HG03064 (cell line): Measurements from ENCODE around the gene HIGD1A.
A peak's percentile ranks its signal among the peaks of the same experiment; 100 is the strongest.
"Not testable (repeated sequence)": the region's sequence is repeated elsewhere in the genome, so short reads cannot be mapped to it uniquely, and the experiment has no call there.

Source experiments
- ATAC-seq: cut with Tn5 transposase; IDR thresholded peaks from one replicate; pipeline ENCODE4 v1.9.1; 2021; ENCODE audit warnings: low read depth; ENCODE audit not compliant: unreplicated experiment

Gene HIGD1A

DNA sequence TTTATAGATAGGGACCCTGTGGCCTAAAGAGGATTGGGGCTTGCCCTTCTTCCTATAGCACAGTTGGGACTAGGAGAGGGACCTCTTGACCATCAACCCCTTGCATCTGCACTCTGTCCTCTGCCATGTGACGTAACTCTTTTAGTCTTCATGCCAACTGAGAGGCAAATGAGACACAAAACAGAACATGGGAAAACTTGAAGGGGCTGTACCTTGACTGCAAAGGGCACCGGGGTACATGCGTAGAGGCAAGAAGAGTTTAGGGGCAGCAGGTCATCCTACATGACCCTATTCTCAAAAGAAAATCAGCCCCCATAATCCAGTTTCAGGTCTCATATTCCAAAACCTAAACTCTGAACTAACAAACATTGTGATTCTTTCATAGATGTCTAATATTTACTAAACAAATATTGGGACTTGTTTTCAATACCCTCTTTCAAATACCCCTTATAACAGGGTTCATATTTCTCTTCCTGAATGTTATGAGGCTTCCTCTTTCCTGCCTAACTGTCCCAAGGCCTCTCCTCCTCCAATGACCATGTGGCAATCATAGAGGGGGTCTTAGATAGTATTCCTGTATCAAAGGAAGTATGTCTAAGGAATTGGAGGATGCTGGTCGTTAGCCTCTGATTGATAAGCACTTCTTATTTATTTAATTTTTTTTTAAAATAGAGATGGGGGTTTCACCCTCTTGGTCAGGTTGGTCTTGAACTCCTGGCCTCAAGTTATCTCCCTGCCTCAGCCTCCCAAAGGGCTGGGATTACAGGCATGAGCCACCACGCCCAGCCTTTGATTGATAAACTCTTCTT lies 25.5 kb upstream of the HIGD1A start:
- no peak for ATAC-seq

DNA sequence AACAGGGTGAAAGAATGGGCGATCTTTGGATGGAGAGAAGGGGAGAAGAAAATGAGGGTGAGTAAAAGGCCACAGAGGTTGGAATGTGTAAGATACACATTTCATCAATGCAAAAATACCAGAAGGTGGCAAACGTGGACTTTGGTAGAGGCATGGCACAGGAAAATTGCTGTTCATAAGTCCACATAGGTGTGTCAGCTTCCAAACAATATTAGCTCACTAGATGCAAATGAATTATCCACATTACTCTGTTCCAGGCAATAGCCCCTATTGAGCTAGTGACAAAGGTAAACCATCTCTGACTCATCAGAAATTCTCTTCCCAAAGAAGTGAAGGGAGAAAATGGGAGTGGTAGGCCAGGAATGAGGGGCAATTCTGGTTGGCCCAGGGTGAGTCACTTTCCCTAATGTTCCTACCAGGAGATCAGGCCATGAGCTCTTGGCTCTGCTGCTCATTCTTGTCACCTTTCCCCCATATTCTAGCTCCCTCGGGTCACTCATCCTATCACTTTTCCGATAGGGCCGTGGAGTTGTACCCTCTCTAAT lies 24.9 kb upstream of the HIGD1A start:
- no peak for ATAC-seq

DNA sequence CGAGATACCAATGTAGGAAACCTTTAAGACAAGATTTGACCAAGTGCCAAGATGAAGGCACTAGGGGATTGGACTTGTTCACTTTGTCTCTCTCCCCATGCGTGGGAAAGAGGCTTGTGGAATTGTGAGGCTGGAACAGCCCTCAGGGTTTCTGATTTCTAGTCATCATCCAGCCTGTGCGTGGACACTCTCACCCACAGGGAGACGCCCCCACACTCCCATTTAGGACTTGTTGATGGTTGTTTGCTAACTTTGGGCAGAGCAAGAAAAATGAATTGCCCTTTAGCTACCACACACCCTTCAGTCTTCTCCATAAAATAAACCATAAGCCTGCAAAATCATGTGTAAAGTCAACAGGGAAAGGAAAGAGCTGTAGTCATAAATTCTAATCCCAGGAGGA lies 23.4 kb upstream of the HIGD1A start:
- ATAC-seq, result no peak

DNA sequence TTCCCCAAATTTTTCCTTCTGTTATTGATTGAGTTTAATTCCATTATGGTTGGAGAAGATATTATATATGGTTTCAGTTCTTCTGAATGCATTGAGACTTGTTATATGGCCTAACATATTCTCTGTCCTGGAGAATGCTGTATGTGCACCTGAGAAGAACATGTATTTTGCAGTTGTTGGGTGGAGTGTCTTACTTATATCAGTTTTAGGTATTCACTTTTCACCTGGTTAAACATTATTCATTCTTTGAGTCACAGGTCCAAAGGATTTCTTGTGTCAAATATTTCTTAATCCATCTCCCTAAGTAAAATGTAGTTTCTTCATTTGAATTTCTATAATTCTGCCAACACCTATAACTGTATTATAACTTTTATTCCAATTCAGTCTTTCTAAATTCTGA lies 22.7 kb upstream of the HIGD1A start:
- ATAC-seq, result no peak

DNA sequence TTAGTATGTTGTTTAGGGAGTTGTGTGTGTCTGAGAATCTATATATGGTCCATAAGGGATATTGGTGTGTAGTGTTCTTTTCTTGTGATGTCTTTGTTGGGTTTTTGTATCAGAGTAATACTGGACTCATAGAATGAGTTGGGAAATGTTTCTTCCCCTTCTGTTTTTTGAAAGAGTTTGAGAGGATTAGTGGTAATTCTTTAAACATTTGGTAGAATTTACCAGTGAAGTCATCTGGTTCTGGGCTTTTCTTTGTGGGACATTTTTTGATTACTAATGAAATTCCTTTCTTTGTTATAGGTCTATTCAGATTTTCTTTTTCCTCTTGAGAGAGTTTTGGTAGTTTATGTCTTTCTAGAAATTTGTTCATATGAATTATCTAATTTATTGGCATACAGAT lies 21.9 kb upstream of the HIGD1A start:
- ATAC-seq, result no peak

DNA sequence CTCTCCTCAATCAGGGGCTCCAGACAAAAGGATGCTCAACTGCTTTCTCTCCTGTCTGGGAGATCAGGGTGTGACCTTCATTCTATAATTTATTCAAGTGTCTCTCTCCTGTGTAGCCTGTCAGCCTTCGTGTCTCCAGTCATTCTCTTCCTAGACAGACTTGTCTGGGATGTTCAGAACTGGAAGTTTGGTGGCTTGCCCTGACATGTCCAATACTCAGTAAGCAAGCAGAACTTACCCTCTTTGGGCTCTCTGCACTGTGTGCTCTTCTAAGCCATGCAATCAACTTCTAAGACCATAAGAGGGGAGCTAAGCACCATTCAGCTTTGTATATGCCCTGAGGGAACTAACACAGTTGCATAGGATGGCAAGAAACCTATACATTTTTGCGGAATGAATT lies 19.1 kb upstream of the HIGD1A start:
- no peak for ATAC-seq

DNA sequence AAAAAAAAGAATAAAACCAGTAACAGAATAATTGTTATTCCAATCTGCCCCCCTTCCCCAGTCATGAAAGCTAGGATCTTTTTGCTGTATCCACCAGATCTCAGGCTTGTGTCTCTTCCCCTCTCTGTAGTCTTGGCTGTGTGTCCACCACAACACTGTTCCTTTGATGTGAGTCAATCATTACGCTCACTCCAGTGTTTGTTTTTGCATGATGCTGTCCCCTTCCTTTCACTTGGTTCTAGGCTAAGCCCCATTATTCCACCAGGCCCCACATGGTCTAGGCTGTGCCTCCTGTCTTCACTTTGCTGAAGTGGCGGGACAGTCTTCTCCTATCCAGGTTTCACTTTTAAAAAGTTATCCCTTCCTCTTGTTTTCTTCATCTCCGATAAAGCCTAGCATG lies 18.5 kb upstream of the HIGD1A start:
- ATAC-seq, result no peak

DNA sequence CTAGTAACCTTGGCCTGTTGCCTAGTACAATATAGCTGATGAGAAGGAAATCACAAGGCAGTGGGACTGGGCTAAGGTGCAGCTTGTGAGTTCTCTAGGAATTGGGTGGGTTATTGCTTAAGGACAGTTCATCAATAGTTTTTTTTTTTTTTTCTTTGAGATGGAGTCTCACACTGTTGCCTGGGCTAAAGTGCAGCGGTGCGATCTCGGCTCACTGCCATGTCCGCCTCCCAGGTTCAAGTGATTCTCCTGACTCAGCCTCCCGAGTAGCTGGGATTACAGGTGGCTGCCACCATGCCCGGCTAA lies 16.4 kb upstream of the HIGD1A start:
- ATAC-seq, result no peak

DNA sequence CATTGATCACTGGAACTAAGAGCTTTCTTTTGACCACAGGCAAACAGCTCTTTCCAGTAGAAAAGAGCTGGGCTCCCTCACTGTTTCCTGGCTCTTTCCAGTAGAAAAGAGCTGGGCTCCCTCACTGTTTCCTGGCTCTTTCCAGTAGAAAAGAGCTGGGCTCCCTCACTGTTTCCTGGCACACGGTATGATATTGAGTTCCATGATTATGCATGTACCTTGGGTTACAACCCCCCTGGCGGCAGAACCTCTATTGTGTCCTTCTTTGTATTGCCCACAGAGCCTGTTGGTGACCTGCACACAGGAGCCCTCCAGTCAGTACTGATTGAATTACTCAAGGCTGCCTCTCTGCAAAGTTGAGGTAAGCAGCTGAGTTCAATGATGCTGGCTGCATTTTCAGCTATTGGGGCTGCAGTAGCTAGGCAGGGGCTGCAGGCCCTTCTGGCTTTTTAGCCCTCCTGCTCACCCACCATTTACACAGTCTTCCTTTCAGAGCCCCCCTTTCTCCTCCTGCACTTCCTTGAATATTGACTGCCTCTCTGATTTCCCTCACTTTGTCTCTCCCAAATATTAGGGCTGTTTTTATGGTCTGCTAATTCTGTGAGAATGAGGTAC lies 15.2 kb upstream of the HIGD1A start:
- ATAC-seq, result no peak

DNA sequence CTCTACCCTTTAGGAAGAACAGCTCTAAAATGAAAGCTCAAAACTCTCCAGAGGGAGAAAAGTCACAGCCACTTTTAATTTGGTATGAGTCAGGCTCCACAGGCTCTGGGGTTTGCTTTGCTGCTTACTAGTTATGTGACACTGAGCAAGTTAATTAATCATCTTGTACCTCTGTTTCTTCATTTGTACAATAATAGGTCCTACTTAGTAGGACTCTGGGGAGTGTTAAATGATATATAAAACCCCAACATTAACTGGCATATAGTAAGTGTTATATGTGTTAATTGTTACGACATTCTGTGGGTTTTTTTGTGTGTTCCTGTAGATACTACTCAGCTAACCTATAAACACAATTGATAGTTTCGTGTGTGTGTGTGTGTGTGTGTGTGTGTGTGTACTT lies 11.5 kb upstream of the HIGD1A start:
- no peak for ATAC-seq

DNA sequence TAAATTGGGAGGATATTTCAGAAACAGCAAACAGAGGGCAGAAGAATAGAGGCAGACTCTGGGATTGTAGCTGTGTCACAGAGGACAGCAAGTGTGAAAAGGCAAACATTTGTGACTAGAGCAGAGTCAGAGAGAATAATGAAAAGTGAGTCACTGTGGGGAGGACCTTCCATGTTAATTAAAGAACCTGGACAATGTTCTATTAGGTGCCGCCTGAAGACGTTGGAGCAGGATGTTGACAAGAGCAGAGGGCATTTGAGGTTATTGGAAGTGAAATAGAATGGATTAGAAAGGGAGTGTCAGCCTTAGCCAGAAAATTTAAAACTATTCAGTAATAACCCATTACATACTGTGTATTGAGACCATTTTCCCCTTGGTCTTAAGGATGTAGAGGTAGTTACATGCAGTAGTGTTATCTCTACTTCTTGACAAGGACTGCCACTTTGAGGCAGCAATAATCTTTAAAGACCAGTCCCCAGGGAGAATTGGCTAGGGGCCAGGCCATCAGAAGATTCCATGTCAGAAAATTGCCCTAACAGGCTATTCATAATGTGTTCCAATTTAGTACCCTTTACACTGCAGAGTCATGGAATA lies 10.7 kb upstream of the HIGD1A start:
- no peak for ATAC-seq

DNA sequence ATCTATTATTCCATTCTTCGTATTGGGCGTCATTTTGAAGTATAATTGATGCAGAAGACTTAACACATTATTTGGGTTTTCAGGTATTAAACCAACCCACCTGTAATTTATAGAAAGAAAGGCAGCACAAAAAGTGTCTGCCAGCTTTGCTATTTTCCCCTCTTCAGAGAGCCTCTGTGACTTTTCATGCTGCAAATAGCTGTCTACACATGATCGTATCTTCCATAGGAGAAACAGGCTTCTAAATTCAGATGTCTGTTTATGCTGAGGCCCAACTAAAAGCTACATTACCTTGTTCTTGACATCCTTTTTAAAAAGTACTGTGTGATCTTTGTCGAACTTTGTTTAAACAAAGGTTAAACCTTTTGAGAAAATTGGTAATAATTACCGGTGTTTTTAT lies 10.0 kb upstream of the HIGD1A start:
- no peak for ATAC-seq

DNA sequence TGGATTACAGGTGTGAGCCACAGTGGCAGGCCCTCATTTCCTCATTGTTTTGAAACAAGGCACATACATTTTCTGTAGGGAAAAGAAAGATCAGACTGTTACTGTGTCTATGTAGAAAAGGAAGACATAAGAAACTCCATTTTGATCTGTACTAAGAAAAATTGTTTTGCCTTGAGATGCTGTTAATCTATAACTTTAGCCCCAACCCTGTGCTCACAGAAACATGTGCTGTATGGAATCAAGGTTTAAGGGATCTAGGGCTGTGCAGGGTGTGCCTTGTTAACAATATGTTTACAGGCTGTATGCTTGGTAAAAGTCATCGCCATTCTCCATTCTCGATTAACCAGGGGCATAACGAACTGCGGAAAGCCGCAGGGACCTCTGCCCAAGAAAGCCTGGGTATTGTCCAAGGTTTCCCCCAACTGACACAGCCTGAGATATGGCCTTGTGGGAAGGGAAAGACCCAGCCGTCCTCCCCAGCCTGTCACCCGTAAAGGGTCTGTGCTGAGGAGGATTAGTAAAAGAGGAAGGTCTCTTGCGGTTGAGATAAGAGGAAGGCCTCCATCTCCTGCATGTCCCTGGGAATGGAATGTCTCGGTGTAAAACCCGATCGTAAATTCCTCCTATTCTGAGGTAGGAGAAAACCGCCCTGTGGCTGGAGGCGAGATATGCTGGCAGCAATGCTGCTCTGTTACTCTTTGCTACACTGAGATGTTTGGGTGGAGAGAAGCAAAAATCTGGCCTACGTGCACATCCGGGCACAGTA lies 7.0 kb upstream of the HIGD1A start:
- ATAC-seq, result not testable (repeated sequence)

DNA sequence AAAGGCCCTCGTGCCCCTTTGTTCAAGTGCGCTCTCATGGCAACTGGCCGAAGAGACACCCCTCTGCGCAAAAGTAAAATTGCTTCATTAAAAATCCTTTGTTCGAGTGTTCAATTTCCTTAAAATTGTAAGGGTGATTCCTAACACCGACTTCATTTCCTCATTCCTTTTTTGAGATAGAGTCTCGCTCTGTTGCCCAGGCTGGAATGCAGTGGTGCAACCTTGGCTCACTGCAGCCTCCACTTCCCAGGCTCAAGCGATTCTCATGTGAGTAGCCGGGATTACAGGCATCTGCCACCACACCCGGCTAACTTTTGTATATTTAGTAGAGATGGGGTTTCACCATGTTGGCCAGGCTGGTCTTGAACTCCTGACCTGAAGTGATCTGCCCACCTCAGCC lies 6.4 kb upstream of the HIGD1A start:
- ATAC-seq, result not testable (repeated sequence)

DNA sequence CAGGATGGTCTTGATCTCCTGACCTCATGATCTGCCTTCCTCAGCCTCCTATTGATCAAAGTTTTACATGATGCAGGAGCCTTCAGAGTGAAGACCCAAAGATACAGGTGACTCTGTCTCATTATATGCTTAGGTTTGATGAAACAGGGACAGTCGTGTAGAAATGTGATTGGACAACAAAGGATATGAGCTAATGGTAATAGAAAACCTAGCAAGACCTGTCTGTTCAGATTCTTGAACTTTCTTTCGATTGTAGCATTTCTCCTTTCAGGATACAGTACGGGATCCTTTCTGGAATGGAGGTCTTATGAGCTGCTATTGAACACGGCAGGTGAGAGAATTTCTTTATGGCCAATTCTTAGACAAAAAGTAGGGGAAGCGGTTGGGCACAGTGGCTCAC lies 4.9 kb upstream of the HIGD1A start, which contains the start of gene ACKR2:
Gene ACKR2 (plus strand): TSS at position 244 of the 400 bp plus-strand sequence. CDS start 55,058 bp downstream, outside the sequence.
- no peak for ATAC-seq

DNA sequence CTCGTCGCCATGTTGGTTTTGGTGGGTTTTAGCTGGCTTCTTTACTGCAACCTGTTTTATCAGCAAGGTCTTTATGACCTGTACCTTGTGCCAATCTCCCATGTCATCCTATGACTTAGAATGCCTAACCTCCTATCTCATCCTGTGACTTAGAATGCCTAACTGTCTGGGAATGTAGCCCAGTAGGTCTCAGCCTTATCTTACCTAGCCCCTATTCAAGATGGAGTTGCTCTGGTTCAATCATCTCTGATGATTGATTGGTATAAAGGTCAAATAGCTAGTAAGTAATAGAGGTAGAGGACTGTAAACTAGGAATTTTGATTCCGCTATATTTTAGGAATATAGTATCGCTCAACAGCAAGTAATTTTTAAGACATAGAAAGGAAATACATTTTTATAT lies 3.6 kb upstream of the HIGD1A start:
- no peak for ATAC-seq

DNA sequence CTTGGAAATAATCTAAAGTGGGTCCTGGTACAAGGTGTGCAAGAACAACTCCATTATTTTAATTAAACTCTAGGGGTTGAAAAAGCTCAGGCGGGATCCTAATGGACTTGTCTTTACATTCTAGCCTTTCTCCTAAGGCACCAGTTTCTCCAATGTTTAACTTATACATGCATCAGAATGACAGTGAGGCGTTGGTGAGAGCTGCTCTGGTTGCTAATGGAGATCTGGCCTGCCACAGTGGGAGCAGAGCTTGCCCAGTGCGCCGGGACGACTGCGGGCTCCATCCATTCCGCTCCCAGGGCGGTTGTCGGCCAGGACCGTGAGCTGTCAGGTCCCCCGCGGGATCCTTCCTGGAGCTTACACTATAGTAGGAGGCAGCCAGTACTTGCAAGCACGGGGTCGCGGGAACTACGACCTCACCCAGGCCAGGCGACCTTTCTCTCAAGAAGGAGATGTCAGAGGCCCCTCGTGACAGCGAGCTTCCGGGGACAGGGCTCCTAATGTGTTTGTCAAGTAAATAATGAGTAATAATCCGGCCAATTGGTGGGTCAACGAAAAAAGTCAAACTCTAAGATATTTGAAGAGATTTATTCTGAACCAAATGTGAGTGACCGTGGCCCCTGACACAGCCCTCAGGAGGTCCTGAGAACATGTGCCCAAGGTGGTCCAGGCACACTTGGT lies 991 bp upstream of the HIGD1A start:
- no peak for ATAC-seq

DNA sequence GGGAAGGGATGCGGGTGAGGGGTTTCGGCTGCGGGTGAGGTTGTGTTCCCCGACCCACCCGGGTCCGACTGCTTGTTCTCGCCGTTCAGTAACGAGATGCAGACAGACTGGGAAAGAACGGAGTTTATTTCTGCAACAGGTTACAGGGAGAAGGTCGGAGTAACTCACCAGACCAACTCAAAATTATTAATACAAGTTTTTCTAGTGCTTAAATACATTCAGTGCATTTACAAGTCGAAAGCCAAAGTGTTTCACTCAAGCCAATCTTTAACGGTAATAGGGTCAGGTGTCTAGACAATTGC lies 492 bp upstream of the HIGD1A start:
- no peak for ATAC-seq

DNA sequence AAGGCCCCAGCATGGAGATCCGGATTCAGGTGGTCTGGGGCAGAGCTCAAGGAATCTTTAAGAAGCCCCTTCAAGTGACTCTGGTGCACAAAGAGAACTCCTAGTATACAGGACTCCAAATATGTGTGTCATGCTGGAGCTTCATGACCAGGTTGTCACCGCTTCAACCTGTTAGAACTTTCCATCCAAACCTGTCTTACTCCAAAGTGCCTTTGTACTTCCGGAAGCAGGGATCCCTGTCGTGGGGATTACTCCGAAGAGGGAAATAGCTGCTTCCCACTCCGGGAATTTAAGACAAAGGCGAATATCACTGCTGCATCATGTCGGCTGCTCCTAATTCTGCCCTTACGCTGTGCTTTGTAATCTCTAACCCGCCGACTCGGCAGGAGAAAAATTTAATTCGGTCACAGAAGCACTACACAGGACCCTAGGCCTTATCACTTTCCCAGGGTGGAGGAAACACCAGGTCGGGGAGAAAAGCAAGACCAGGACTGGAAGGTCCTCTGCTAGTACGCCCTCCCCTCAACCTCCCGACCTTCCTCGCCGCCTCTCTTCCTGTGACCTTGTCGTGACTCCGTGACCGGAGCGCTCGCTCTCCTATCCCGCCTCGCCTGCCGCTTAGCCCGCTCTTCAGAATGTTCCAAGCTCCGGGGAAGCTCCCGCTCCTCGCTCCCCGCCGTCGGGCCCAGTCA lies 730 bp downstream of the HIGD1A start:
- ATAC-seq, result peak; percentile 13

DNA sequence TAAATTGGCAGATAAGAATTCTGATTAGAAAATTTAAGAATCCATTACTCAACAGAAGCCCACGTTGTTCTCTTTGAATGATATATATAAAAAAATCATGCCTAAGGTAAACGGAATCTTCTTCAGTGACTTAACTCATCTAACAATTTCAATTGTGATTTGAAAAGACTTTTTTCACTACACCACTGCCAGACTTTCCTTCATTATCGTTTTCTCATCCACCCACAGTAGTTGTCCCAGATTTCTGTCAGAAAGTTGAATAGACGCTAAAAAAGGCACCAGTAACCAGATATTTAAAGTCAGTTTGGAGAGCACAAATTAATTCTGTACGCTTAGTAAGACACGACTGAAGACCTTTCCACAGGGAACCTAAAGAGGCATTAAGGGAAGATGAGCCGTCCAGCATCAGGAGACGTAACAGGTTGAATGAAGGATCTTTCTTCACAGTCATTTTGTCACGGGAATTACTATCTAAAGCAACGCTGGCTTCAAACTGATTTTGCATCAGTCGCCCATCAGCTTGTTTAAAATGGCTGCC lies 1.3 kb downstream of the HIGD1A start:
- no peak for ATAC-seq
